Measurements from ENCODE around the gene TMEM123.

DNA sequence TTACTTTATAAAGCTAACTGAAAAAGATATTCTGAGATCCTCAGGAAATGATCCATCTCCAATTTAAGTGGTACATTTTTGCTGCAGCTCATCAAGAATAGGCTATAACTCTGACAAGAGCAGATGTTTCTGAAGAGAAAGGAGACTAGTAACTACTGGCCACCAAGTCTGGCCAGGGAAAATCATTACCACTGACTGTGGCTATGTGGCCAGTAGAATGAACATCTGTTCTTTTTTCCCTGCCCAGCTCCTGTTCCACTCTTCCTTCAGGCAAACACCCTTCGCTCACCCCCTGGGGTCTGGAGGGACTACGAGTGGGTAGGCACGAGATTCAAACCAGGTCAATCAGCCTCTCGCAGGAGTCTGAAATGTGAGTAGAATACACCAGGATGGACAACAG lies 23.9 kb downstream of the TMEM123 start:
- TF ChIP-seq POLR2A (IDR thresholded peaks at IDR 0.05; ENCODE audit: low read length) (no peak), GATA1 (IDR thresholded peaks at IDR 0.05; ENCODE audit: low read depth, low read length) (no peak)
